Hematopoietic multipotent progenitor cell treated with erythropoietin and hydrocortisone succinate and interleukin-3 and kit ligand, for 15 days (in vitro differentiated cells): ENCODE measurements around the gene BEX1.
"Not testable (repeated sequence)": the region's sequence is repeated elsewhere in the genome, so short reads cannot be mapped to it uniquely, and the experiment has no call there.

Experiments
- DNase-seq: peaks from one replicate; pipeline ENCODE4 v3.0.0-alpha.2; 2015; ENCODE audit warnings: low spot score

BEX1 gene

DNA sequence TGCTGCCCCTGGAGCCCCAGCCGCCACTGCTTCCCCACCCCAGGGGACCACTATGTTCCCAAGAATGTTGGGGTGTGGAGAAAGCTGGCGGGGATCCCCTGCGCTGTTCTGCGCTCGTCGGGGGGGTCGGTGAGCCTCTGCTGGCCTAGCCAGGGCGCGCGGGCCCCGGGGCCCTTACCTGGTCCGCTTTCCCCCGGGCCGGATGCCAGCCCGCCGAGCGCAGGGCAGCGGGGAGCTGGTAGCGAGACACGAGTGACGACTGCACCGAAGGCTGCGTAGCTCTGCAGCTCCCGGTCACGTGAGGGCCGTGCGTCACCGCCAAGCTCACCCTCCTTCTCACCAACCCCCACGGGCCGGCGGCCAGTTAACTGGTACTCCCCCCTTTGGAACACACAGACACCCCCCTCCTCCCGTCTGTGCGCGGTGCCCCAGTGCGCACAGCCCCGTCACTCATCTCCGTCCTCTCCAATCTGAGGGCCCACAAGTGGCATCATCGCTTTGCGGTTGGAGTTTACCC, at the start of gene BEX1:
BEX1 (minus strand) TSS at position 254 of the 517 bp plus-strand sequence. CDS start 897 bp downstream, outside the sequence.
- DNase-seq = peak; percentile 22

GRCh38 chrX:103109497-103109896, 45.5 kb upstream of the BEX1 start:
- DNase-seq = not testable (repeated sequence)

DNA sequence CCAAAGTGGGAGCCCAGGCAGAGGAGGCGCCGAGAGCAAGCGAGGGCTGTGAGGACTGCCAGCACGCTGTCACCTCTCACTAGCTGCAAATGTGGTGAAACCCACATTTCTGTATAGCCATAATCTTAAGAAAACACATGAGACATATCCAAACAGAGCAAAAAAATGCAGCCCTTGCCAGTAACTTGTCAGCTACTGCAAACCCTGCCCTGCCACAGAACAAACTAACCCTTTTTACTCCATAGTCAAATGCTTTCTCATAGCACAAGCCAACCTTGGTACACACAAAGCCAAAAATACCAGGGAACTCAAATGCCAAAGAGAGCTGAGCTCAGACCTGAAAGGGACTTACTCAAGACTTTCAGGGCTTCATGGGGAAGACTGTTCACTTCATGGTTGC, 43.9 kb upstream of the BEX1 start:
- no peak for DNase-seq

GRCh38 chrX:103107227-103107737, 43.3 kb upstream of the BEX1 start:
- DNase-seq = not testable (repeated sequence)

GRCh38 chrX:103104370-103104769, 40.4 kb upstream of the BEX1 start:
- DNase-seq = not testable (repeated sequence)

DNA sequence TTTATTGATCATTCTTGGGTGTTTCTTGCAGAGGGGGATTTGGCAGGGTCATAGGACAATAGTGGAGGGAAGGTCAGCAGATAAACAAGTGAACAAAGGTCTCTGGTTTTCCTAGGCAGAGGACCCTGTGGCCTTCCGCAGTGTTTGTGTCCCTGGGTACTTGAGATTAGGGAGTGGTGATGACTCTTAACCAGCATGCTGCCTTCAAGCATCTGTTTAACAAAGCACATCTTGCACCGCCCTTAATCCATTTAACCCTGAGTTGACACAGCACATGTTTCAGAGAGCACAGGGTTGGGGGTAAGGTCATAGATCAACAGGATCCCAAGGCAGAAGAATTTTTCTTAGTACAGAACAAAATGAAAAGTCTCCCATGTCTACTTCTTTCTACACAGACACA, 39.9 kb upstream of the BEX1 start:
- not testable (repeated sequence) for DNase-seq

DNA sequence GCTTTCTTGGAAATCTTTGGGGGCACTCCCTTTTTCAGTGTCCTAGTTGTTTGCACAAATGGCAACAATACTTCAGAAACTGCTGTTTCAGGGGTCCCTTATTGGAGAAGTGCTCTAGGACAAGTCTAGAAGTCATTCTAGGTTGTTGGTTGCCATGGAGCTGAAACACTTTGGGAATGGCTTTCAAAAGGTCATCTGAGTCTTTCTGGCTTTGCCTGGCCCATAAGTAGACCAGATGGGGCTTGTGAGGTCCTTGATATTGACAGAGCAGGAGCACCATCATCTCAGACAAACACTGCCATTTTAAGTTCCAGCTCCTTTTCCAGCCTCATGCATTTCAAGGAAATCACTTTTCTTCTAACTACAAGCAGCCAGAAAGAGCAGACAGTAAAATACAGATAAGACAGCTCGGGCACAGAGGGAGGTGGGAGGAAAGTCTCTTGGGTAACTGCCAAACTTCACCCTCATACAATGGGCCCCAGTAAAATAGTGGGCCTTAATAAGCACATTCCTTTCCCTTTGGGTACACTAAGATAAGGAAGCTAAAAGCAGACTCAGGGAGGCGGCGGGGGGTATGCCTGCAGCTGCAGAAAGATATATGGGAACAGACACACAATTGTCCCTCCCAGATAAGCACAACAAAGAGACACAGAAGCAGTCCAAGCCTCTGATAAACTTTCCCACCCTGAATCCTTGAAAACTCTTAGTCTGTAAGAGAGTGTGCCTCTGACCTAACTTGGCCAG, 37.5 kb upstream of the BEX1 start:
- DNase-seq = peak; percentile 43

DNA sequence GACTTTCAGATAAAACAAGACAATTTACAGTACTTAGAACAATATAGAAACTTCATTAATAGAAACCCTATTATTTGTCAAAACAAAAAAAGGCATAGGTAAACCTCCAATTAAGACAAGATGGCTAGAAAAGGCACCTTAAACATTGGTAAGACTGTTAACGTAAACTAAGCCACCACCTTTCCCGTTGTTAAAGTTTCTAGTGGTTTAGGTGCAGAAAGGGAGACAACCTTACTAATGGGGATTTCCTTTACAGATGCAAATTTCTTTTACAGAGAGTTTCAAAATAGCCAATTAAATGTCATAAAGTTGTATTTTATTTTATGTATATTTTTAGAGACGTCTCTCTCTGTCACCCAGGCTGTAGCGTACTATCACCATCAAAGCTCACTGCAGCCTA, 36.5 kb upstream of the BEX1 start:
- no peak for DNase-seq

GRCh38 chrX:103099691-103100090, 35.7 kb upstream of the BEX1 start:
- no peak for DNase-seq

DNA sequence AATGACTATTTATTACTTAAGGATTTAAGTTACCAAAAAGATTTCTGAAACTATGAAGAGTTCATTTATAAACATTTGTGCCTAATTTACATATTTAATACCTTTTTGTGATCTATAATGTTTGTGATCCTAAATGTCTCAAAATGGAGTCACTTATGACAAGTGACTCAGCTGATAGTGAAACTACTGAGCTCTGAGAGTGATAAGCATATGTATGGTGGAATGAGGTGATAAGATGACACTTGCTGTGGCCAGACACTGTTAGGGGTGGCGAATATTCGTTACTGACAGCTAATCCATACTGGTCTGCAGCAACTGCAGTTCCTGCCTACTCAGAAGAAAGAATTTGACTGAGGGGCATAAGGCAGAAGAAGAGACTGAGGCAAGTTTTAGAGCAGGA, 34.5 kb upstream of the BEX1 start:
- DNase-seq = peak; percentile 42

- DNase-seq = no peak
Measured at GRCh38 chrX:103092942-103093341, 29.0 kb upstream of the BEX1 start, which contains the start of gene NXF3. TSS of gene NXF3 (minus strand) at chrX:103093143. CDS start at chrX:103093023, 120 bp downstream.

- no peak for DNase-seq
Measured at GRCh38 chrX:103081051-103081450, 17.1 kb upstream of the BEX1 start.

- no peak for DNase-seq
Measured at GRCh38 chrX:103073467-103073866, 9.5 kb upstream of the BEX1 start.

GRCh38 chrX:103066606-103067005, 2.6 kb upstream of the BEX1 start:
- DNase-seq = no peak

DNA sequence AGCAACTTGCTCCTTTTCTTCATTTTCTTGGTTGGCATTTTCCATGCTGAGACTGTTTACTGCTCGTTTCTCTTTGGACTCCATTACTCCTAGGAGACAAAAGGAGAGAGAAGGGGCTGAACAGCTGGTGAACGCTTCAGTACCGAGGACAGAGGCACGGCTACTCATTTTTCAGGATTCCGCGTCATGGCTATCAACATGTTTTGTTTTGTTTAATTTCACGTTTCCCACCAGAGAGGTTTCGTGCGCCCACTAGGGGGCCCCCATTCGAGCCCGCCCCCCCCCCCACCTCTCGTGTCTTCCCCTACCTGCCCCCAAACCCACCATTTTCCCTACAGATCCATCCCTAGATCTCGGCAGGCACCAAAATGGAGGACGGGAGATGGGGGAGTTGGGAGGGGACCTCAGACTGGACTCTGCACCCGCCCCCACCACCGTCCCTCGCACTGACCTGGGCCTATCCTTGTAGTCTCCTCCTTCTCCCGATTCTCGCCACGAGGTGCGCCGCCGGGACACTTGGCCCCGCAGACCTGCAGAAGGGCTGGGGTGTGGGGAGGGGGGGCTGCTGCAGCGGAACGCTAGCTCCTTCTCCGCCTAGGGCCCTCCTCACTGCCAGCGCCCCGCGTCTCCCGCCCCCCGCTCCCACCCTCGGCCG, 653 bp downstream of the BEX1 start:
- peak; percentile 2 for DNase-seq

DNA sequence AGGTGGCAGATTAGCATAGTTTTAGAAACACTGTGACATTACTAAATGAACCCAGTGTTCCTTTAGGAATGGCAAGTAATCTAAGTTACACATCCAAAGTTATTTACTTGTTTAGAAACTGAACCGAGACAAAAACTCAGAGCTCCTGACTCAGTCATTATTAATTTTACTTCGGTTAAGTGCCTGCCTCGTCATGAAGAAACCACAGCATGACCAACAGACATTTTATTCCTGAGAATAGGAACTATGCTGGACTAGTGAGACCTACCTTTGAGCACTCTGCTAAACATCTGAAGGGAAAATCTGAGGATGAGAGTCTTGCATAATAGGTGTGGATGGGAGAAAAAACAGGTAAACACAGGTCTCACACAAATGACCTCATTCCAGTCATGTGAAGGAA, 2.5 kb downstream of the BEX1 start:
- DNase-seq = no peak

DNA sequence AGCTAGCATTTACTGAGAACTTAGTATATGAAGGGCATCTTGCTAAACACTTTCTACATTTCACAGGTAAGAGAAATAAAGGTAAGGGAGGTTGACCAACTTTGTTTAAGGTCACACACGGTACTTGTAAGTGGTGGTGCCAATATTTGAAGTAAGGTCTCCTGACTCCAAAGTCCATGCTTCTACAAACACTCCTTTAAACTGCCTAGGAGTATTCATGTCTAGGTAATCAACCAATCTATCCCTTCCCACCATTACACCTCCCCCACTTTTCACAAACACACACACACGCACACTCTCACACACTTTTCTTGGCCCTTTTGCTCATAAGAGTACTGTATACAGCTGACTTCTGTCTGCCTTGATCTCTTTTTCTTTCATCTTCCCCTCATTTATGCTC, 7.1 kb downstream of the BEX1 start:
- DNase-seq = no peak

- no peak for DNase-seq
Measured at GRCh38 chrX:103052625-103053024, 11.3 kb downstream of the BEX1 start.

GRCh38 chrX:103051260-103051789, 12.6 kb downstream of the BEX1 start:
- DNase-seq = no peak

- not testable (repeated sequence) for DNase-seq
Measured at GRCh38 chrX:103033371-103033770, 30.6 kb downstream of the BEX1 start.

DNA sequence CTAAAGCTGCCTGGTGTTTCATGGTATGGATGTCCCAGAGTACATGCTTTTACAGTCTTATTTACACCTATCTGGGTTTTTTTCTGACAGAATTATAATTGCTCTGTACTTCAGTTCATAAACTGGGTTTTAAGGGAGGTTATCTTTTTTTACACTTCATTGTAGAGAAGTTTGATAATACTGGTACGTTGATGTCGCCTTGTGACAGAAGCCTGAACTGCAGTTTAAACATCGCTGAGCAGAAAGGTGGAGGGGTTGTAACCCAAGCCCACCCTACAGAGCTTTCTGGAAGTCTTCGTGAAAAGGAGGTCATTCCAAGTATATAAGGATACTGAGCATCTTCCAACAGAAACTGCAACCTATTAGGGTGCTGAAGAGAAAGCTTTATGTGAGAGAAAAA, 46.4 kb downstream of the BEX1 start:
- no peak for DNase-seq

- DNase-seq = no peak
Measured at GRCh38 chrX:103012945-103013344, 51.0 kb downstream of the BEX1 start.
